Hepatocyte (in vitro differentiated cells): ENCODE data around the gene PCYT1A. TPM values are rescaled to one million over a fixed set of nuclear protein-coding genes. Genes with fewer than 3 reads are reported as not detected.
A peak's percentile ranks its signal among the peaks of the same experiment; 100 is the strongest.

Experiments
- DNase-seq: peaks from one replicate; pipeline ENCODE4 v3.0.0-alpha.2; 2016; ENCODE audit warnings: low spot score
- H2AFZ ChIP-seq: fragments of 200-600 bp; sonication (generic); 2 replicates; pipeline ENCODE4 v1.6.0; 2016; ENCODE audit warnings: antibody characterized with exemption, mild to moderate bottlenecking
- H3K27ac ChIP-seq: fragments of 200-600 bp; sonication (generic); 2 replicates; pipeline ENCODE4 v1.5.1; 2016; ENCODE audit warnings: mild to moderate bottlenecking
- H3K27me3 ChIP-seq: fragments of 200-600 bp; sonication (generic); 2 replicates; pipeline ENCODE4 v1.6.1; 2016
- H3K36me3 ChIP-seq: fragments of 200-600 bp; sonication (generic); replicated peaks from 2 replicates; pipeline ENCODE4 v1.5.1; 2016; ENCODE audit warnings: low read depth; ENCODE audit not compliant: insufficient read depth
- H3K4me1 ChIP-seq: fragments of 200-600 bp; sonication (generic); 2 replicates; pipeline ENCODE4 v1.5.1; 2016; ENCODE audit warnings: mild to moderate bottlenecking, moderate library complexity; ENCODE audit not compliant: insufficient read depth
- H3K4me2 ChIP-seq: fragments of 200-600 bp; sonication (generic); 2 replicates; pipeline ENCODE4 v1.6.0; 2016
- H3K4me3 ChIP-seq: fragments of 200-600 bp; sonication (generic); 2 replicates; pipeline ENCODE4 v1.5.1; 2016; ENCODE audit warnings: mild to moderate bottlenecking
- H3K79me2 ChIP-seq: fragments of 200-600 bp; sonication (generic); 2 replicates; pipeline ENCODE4 v1.6.0; 2017; ENCODE audit warnings: mild to moderate bottlenecking
- H3K9me2 ChIP-seq: fragments of 200-600 bp; sonication (generic); replicated peaks from 2 replicates; pipeline ENCODE4 v1.6.0; 2017; ENCODE audit warnings: mild to moderate bottlenecking; ENCODE audit not compliant: insufficient read depth
- H3K9me3 ChIP-seq: fragments of 200-600 bp; sonication (generic); 2 replicates; pipeline ENCODE4 v1.5.1; 2016; ENCODE audit warnings: low read depth, mild to moderate bottlenecking
- H4K20me1 ChIP-seq: fragments of 200-600 bp; sonication (generic); 2 replicates; pipeline ENCODE4 v1.6.0; 2016; ENCODE audit warnings: mild to moderate bottlenecking; ENCODE audit not compliant: insufficient read depth, poor library complexity, severe bottlenecking
- EZH2 ChIP-seq: fragments of 200-600 bp; sonication (generic); IDR thresholded peaks from 2 replicates; pipeline ENCODE4 v1.6.1; 2016; ENCODE audit warnings: antibody characterized with exemption, mild to moderate bottlenecking, borderline replicate concordance
- EZH2phosphoT487 ChIP-seq: fragments of 200-600 bp; sonication (generic); IDR thresholded peaks from one replicate; pipeline ENCODE4 v1.6.1; 2018; ENCODE audit warnings: antibody characterized with exemption, mild to moderate bottlenecking, low read depth, moderate library complexity; ENCODE audit not compliant: unreplicated experiment, severe bottlenecking
- WGBS: methylation state at CpG from one replicate; pipeline ENCODE4 v1.1.6; 2016; ENCODE audit warnings: low lambda C conversion rate; ENCODE audit errors: missing lambda C conversion rate; 5-methylcytosine and 5-hydroxymethylcytosine counted together
- polyA plus RNA-seq: library from polyadenylated mRNA; unstranded; fragments of >200 nt; fragmentation: Nextera tagmentation; extraction: Ambion mirVana; gene quantifications from 2 replicates; pipeline ENCODE4 v1.2.1, GENCODE V29; 2016
- total RNA-seq: library from RNA; depleted of rRNA; stranded (reverse); fragments of >200 nt; gene quantifications from 2 replicates; pipeline ENCODE4 v1.2.3, GENCODE V29; 2014
- TF ChIP-seq, protein P1 (sequence below): fragments of 200-600 bp; sonication (generic); IDR thresholded peaks from 2 replicates; pipeline ENCODE4 v1.5.1; 2016; ENCODE audit warnings: antibody characterized with exemption, mild to moderate bottlenecking; ENCODE audit not compliant: poor library complexity

PCYT1A gene
- total and polyA plus RNA-seq, 2 experiments from 2014 or later = 23.8 to 69.7 TPM

DNA sequence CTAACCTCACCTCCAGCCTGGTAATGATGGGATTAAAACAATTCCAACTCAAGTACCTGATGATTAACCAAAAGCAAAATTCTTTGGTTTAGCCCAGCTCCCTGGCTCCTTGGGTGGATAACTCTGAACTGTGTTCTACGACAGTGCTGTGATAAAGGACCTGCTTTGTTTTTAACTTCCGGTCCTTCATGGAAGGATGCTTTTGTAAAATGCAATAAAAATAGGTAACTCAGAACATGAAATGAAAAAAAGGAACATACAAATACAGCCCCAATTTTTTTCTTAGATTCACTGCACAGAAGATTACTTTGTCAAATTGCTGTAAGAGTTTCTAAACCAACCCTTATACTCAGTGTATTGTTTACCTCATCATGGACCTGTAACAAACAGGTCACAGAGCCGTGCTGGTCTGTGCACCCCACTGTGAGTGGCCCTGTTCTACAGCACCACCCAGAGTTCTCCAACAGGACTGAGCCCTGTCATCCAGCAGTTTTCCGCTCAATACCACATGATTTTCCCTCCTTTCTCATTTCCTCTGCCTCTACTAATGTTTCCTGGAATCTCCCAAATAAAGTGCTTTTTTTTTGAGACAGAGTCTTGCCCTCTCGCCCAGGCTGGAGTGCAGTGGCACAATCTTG, 4.9 kb upstream of the PCYT1A start:
- H3K9me3 ChIP-seq = no peaks in the 10 kb centered on the region
- no peak overlapping the region for H3K4me3 ChIP-seq
- H4K20me1 ChIP-seq = no peaks in the 10 kb centered on the region
- TF ChIP-seq EZH2 (no peak), EZH2phosphoT487 (no peak)
- TF ChIP-seq, protein P1, sequence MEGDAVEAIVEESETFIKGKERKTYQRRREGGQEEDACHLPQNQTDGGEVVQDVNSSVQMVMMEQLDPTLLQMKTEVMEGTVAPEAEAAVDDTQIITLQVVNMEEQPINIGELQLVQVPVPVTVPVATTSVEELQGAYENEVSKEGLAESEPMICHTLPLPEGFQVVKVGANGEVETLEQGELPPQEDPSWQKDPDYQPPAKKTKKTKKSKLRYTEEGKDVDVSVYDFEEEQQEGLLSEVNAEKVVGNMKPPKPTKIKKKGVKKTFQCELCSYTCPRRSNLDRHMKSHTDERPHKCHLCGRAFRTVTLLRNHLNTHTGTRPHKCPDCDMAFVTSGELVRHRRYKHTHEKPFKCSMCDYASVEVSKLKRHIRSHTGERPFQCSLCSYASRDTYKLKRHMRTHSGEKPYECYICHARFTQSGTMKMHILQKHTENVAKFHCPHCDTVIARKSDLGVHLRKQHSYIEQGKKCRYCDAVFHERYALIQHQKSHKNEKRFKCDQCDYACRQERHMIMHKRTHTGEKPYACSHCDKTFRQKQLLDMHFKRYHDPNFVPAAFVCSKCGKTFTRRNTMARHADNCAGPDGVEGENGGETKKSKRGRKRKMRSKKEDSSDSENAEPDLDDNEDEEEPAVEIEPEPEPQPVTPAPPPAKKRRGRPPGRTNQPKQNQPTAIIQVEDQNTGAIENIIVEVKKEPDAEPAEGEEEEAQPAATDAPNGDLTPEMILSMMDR = no peak
- no peaks in the 10 kb centered on the region for H3K9me2 ChIP-seq
- no peak overlapping the region for H2AFZ ChIP-seq
- DNase-seq = no peak
- H3K27me3 ChIP-seq = no peaks in the 10 kb centered on the region
- H3K36me3 ChIP-seq = no peaks in the 10 kb centered on the region
- H3K27ac ChIP-seq = no peak overlapping the region
- H3K4me2 ChIP-seq = no peak overlapping the region
- H3K4me1 ChIP-seq = no peaks in the 10 kb centered on the region
- no peaks in the 10 kb centered on the region for H3K79me2 ChIP-seq
- WGBS = 84% methylated on average over 5 of the region's 5 CpGs

DNA sequence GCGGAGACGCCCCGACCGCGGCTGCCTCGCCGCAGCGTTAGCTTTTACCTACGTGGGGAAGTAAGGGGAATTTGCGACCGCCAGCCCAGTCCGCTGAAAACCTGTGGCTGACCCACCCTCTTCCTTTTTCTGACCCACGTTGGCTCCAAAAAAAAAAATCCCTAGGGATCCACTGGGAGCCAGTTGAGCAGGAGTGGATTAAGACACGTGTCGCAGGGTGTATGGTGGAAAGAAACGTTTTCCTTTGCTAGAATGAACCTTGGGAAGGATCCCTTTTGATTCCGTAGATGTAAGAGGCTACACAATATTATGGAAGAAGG, 575 bp upstream of the PCYT1A start:
- Histone ChIP-seq H3K9me2 (no peaks in the 10 kb centered on the region), H3K27ac (peak overlapping the region; percentile 96), H3K9me3 (no peaks in the 10 kb centered on the region), H3K4me1 (peaks cover 6% of the 10 kb centered on the region), H4K20me1 (peaks cover 7% of the 10 kb centered on the region), H3K36me3 (no peaks in the 10 kb centered on the region), H3K4me2 (peak overlapping the region; percentile 85), H3K4me3 (peak overlapping the region; percentile 58), H3K27me3 (no peaks in the 10 kb centered on the region), H2AFZ (peak overlapping the region; percentile 93), H3K79me2 (peaks cover 38% of the 10 kb centered on the region)
- no peak for DNase-seq
- 4% methylated on average over 17 of the region's 17 CpGs for WGBS
- TF ChIP-seq, protein P1 = no peak
- TF ChIP-seq EZH2phosphoT487 = no peak
- no peak for TF ChIP-seq EZH2

DNA sequence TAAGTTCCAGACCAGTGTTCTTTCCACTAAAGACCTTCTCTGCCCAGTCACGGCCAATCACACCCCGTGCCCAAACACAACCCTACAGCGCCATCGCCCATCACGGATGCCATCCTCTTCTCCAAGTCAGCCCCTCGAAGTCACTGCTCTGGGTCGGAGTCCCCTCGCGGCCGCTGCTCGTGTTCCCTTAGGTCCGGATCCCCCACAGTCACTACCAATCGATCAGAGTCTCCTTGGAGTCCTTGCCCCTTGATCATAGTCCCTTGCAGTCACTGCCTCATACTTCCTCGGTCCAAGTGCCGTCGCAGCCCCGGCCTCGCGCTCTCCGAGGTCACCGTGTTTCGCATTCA, 461 bp downstream of the PCYT1A start:
- Histone ChIP-seq H3K27me3 (no peaks in the 10 kb centered on the region), H3K9me2 (no peaks in the 10 kb centered on the region), H3K36me3 (no peaks in the 10 kb centered on the region), H3K79me2 (peaks cover 48% of the 10 kb centered on the region), H3K4me3 (peak overlapping the region; percentile 73), H3K4me1 (peaks cover 6% of the 10 kb centered on the region), H3K9me3 (no peaks in the 10 kb centered on the region), H3K4me2 (peak overlapping the region; percentile 87), H4K20me1 (peaks cover 7% of the 10 kb centered on the region), H3K27ac (peak overlapping the region; percentile 96), H2AFZ (peak overlapping the region; percentile 93)
- TF ChIP-seq EZH2 = no peak
- TF ChIP-seq, protein P1 = no peak
- TF ChIP-seq EZH2phosphoT487 = no peak
- peak; percentile 51 for DNase-seq
- under 1% methylated on average over 22 of the region's 22 CpGs for WGBS
